DND-41 (cell line): ENCODE results near the gene PEX11G.

Source experiments
- ATAC-seq: fragments of 200-7000 bp; cut with Tn5 transposase; 3 replicates; pipeline ENCODE4 v1.9.1; 2021; ENCODE audit warnings: low read depth; ENCODE audit not compliant: insufficient read depth
- DNase-seq: peaks from one replicate; pipeline ENCODE4 v3.0.0-alpha.2; 2020
- H2AFZ ChIP-seq: 2 replicates; pipeline ENCODE4 v1.6.0; 2012; ENCODE audit warnings: low read depth, low read length
- H3K27ac ChIP-seq: 2 replicates; pipeline ENCODE4 v1.5.1; 2012; ENCODE audit warnings: low read length, inconsistent platforms
- H3K27me3 ChIP-seq: fragments of 200-600 bp; sonication (generic); 2 replicates; pipeline ENCODE4 v1.6.0; 2012; ENCODE audit warnings: low read length, mild to moderate bottlenecking, inconsistent platforms; ENCODE audit not compliant: insufficient read depth, poor library complexity
- H3K36me3 ChIP-seq: 2 replicates; pipeline ENCODE4 v1.5.1; 2012; ENCODE audit warnings: low read length, inconsistent platforms; ENCODE audit not compliant: insufficient read depth
- H3K4me1 ChIP-seq: 2 replicates; pipeline ENCODE4 v1.5.1; 2012; ENCODE audit warnings: mild to moderate bottlenecking, low read length; ENCODE audit not compliant: insufficient read depth
- H3K4me2 ChIP-seq: 2 replicates; pipeline ENCODE4 v1.6.0; 2012; ENCODE audit warnings: mild to moderate bottlenecking, moderate library complexity, low read length, inconsistent platforms; ENCODE audit not compliant: insufficient read depth
- H3K4me3 ChIP-seq, 2 experiments: fragments of 200-600 bp in 1 of 2; shearing (Covaris generic) in 1 of 2; 2 replicates each; pipeline ENCODE4 v1.5.1; 2012 to 2016; ENCODE audit warnings: inconsistent platforms in 2 of 2, low read length in 2 of 2, mild to moderate bottlenecking in 2 of 2, low read depth in 1 of 2, moderate library complexity in 1 of 2
- H3K79me2 ChIP-seq: 2 replicates; pipeline ENCODE4 v1.6.0; 2012; ENCODE audit warnings: low read length, inconsistent platforms; ENCODE audit not compliant: insufficient read depth
- H3K9ac ChIP-seq: 2 replicates; pipeline ENCODE4 v1.6.0; 2012; ENCODE audit warnings: low read depth, mild to moderate bottlenecking, inconsistent platforms, low read length, moderate library complexity
- H3K9me3 ChIP-seq: 2 replicates; pipeline ENCODE4 v1.5.1; 2012; ENCODE audit warnings: low read length, moderate library complexity, mild to moderate bottlenecking, inconsistent platforms; ENCODE audit not compliant: insufficient read depth, severe bottlenecking
- H4K20me1 ChIP-seq: 2 replicates; pipeline ENCODE4 v1.6.0; 2012; ENCODE audit warnings: low read length; ENCODE audit not compliant: insufficient read depth
- EZH2 ChIP-seq: IDR thresholded peaks from 3 replicates; pipeline ENCODE4 v1.6.1; 2012; ENCODE audit warnings: borderline replicate concordance, low read depth, mild to moderate bottlenecking, moderate library complexity, low read length, inconsistent platforms; ENCODE audit not compliant: severe bottlenecking
- TF ChIP-seq, protein P1 (sequence below): IDR thresholded peaks from 2 replicates; pipeline ENCODE4 v1.5.1; 2012; ENCODE audit warnings: borderline replicate concordance, low read length, moderate library complexity, mild to moderate bottlenecking; ENCODE audit not compliant: poor library complexity, severe bottlenecking; ENCODE audit errors: extremely low read depth

Gene PEX11G

DNA sequence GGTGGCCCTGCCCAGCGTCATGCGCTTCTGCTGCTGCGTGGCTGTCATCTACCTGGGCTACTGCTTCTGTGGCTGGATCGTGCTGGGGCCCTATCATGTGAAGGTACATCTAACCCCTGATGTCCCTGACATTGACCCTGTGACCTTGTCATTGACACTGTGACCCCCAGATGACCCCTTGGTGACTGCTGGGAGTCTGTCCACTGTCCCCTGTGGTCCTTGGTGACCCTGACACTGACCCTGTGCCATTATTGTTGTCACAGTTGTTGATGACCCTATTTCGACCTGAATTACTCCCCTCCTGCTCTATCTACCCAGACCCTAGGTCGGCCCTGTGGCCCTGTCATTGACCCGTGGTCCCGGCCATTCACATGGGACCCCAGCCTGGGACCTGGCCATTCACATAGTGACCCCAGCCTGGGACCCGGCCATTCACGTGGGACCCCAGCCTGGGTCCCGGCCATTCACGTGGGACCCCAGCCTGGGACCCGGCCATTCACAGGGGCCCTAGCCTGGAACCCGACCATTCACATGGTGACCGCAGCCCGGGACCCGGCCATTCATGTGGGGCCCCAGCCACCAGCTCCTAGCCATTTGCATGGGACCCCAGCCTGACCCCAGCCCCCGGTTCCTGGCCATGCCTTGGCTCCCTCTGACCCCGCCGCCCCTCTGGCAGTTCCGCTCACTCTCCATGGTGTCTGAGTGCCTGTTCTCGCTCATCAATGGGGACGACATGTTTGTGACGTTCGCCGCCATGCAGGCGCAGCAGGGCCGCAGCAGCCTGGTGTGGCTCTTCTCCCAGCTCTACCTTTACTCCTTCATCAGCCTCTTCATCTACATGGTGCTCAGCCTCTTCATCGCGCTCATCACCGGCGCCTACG is 41.0 kb upstream of the PEX11G start:
- no peak overlapping the region for H2AFZ ChIP-seq
- no peaks in the 10 kb centered on the region for H3K9me3 ChIP-seq
- H3K4me3 ChIP-seq, result no peak overlapping the region
- DNase-seq, result no peak
- no peak overlapping the region for H3K9ac ChIP-seq
- H3K79me2 ChIP-seq, result no peaks in the 10 kb centered on the region; the same call in 1 of the 2 replicates
- H4K20me1 ChIP-seq, result no peaks in the 10 kb centered on the region
- no peaks in the 10 kb centered on the region for H3K27me3 ChIP-seq
- no peak overlapping the region for H3K27ac ChIP-seq
- peaks cover 21% of the 10 kb centered on the region for H3K4me1 ChIP-seq
- no peak overlapping the region for H3K4me2 ChIP-seq
- peaks cover 55% of the 10 kb centered on the region for H3K36me3 ChIP-seq
- no peak for ATAC-seq
- no peak for TF ChIP-seq EZH2
- TF ChIP-seq, protein P1, sequence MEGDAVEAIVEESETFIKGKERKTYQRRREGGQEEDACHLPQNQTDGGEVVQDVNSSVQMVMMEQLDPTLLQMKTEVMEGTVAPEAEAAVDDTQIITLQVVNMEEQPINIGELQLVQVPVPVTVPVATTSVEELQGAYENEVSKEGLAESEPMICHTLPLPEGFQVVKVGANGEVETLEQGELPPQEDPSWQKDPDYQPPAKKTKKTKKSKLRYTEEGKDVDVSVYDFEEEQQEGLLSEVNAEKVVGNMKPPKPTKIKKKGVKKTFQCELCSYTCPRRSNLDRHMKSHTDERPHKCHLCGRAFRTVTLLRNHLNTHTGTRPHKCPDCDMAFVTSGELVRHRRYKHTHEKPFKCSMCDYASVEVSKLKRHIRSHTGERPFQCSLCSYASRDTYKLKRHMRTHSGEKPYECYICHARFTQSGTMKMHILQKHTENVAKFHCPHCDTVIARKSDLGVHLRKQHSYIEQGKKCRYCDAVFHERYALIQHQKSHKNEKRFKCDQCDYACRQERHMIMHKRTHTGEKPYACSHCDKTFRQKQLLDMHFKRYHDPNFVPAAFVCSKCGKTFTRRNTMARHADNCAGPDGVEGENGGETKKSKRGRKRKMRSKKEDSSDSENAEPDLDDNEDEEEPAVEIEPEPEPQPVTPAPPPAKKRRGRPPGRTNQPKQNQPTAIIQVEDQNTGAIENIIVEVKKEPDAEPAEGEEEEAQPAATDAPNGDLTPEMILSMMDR, result no peak

DNA sequence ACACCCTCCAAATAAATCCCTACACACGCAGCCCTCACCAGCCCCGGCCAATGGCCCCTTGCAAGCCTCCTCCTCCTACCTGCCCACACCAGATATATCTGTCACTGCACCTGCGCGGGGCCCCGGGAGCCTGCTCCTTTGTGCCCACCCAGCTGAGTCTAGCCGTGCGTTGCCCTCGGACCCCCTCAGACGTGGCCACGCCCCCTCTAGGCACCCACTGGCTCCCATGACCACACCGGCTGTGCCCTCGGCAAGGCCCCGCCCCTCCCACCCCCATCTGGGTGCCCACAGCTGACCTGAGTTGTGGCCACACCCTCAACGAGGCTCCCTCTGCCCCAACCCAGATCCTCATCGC is 40.4 kb upstream of the PEX11G start:
- Histone ChIP-seq H3K9ac (no peak overlapping the region), H3K27ac (no peak overlapping the region), H3K27me3 (no peaks in the 10 kb centered on the region), H3K36me3 (peaks cover 58% of the 10 kb centered on the region), H3K4me2 (no peak overlapping the region), H2AFZ (no peak overlapping the region), H3K9me3 (no peaks in the 10 kb centered on the region), H3K4me1 (peaks cover 15% of the 10 kb centered on the region), H4K20me1 (no peaks in the 10 kb centered on the region), H3K79me2 (peaks cover under 1% of the 10 kb centered on the region; the same call in 1 of the 2 replicates), H3K4me3 (no peak overlapping the region)
- ATAC-seq (no peak), DNase-seq (no peak)
- TF ChIP-seq EZH2, result no peak
- TF ChIP-seq, protein P1, result no peak

DNA sequence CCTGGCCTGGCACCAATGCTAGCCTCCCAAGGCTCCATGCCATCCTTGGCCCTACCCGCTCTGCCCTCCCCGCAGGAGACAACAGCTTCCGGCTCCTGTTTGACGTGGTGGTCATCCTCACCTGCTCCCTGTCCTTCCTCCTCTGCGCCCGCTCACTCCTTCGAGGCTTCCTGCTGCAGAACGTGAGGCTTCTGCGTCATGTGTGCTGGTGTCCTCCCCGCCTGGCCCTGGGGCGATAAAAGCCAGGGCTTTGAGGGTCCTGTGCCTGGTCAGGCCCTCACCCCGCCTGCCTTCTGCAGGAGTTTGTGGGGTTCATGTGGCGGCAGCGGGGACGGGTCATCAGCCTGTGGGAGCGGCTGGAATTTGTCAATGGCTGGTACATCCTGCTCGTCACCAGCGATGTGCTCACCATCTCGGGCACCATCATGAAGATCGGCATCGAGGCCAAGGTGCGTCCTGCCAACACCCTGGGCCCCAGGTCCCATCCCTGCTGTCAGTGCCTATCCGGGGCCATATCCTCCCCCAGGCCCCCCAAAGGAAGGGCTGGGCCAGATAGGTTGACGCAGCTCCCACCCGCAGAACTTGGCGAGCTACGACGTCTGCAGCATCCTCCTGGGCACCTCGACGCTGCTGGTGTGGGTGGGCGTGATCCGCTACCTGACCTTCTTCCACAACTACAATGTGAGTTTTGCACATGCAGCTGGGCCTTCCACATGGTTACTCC is 39.8 kb upstream of the PEX11G start:
- Histone ChIP-seq H3K9ac (no peak overlapping the region), H3K4me1 (peaks cover 15% of the 10 kb centered on the region), H2AFZ (no peak overlapping the region), H3K79me2 (peaks cover 6% of the 10 kb centered on the region), H3K27me3 (no peaks in the 10 kb centered on the region), H4K20me1 (no peaks in the 10 kb centered on the region), H3K9me3 (no peaks in the 10 kb centered on the region), H3K4me2 (no peak overlapping the region), H3K36me3 (peaks cover 58% of the 10 kb centered on the region), H3K4me3 (no peak overlapping the region), H3K27ac (no peak overlapping the region)
- ATAC-seq, result no peak
- no peak for DNase-seq
- TF ChIP-seq, protein P1, result no peak
- no peak for TF ChIP-seq EZH2
